ENCODE measurements around the gene NADK.
"Not testable (repeated sequence)": the region's sequence is repeated elsewhere in the genome, so short reads cannot be mapped to it uniquely, and the experiment has no call there.

Gene NADK

GRCh38 chr1:1703796-1704195, 74.5 kb downstream of the NADK start:
- no peak for DNase-seq

GRCh38 chr1:1702506-1702905, 75.8 kb downstream of the NADK start:
- not testable (repeated sequence) for DNase-seq

All from activated CD4-positive, alpha-beta T cell treated with anti-CD3 and anti-CD28 coated beads for 1 hour (primary cell).